ENCODE data around the gene LTBP1.

DNA sequence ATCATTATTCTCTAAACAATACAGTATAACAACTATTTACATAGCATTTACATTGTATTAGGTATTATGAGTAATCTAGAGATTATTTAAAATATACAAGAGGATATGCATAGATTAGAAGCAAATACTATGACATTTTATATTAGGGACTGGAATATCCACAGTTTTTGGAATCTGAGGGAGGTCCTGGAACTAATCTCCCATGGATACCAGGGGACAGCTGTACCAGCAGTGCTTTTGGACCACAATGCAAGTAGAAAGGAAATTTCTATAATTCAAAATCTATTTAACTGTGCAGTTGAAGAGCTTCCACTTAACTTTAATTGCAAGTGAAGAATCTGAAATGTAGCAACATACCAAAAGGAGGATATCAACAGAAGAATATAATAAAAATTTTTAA, 120.8 kb downstream of the LTBP1 start:
- no peak for TF ChIP-seq EZH2 (IDR thresholded peaks at IDR 0.05; ENCODE audit: borderline replicate concordance)
- TF ChIP-seq, protein P1, sequence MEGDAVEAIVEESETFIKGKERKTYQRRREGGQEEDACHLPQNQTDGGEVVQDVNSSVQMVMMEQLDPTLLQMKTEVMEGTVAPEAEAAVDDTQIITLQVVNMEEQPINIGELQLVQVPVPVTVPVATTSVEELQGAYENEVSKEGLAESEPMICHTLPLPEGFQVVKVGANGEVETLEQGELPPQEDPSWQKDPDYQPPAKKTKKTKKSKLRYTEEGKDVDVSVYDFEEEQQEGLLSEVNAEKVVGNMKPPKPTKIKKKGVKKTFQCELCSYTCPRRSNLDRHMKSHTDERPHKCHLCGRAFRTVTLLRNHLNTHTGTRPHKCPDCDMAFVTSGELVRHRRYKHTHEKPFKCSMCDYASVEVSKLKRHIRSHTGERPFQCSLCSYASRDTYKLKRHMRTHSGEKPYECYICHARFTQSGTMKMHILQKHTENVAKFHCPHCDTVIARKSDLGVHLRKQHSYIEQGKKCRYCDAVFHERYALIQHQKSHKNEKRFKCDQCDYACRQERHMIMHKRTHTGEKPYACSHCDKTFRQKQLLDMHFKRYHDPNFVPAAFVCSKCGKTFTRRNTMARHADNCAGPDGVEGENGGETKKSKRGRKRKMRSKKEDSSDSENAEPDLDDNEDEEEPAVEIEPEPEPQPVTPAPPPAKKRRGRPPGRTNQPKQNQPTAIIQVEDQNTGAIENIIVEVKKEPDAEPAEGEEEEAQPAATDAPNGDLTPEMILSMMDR (IDR thresholded peaks at IDR 0.05; ENCODE audit: poor library complexity), result no peak

Measured in hepatocyte (in vitro differentiated cells).